HG02610 (cell line): Measurements from ENCODE around the gene SLC23A3.

Experiments used
- ATAC-seq: cut with Tn5 transposase; IDR thresholded peaks from one replicate; pipeline ENCODE4 v1.9.1; 2021; ENCODE audit warnings: mild to moderate bottlenecking, moderate library complexity; ENCODE audit not compliant: unreplicated experiment

Gene SLC23A3

GRCh38 chr2:219155054-219155644 is 14.7 kb downstream of the SLC23A3 start:
- no peak for ATAC-seq

- no peak for ATAC-seq
Observed at GRCh38 chr2:219149667-219150066, 20.2 kb downstream of the SLC23A3 start.

GRCh38 chr2:219142329-219142728 is 27.5 kb downstream of the SLC23A3 start:
- no peak for ATAC-seq

DNA sequence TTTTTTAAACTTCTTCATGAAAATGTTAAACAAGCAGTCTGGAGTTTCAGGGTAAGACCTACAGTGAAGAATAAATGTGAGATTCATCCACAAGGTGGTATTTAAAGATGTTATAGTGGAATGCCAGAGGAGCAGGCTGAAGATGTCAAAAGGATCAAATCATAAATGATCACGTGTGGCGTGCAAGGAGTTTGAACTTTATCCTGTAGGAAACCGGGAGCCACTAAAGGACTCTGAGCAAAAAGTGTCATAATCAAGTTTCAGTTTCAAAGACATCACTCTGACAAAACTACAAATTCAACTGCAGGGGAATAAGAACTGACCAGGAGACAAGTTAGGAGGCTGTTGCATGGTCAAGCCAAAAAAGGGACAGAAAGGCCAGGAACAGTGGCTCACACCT is 29.1 kb downstream of the SLC23A3 start:
- no peak for ATAC-seq

DNA sequence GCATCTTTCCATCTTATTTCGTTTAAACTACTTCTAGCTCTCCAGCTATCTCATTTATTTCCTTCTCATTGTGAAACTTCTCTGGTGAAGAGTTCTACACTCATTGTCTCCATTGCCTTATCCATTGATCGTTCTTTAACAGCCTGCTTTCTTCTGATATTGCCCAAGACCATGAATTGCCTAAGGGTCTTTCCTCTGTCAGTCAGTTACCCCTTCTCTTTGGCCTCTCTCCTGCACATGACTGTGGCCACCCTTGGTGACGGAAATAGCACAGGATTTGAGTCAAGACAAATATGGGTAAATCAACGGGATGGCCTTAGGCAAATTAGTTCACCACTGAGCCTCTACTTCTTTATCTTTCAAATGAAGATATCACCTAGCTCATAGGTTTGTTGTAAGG is 35.9 kb downstream of the SLC23A3 start:
- ATAC-seq = no peak

DNA sequence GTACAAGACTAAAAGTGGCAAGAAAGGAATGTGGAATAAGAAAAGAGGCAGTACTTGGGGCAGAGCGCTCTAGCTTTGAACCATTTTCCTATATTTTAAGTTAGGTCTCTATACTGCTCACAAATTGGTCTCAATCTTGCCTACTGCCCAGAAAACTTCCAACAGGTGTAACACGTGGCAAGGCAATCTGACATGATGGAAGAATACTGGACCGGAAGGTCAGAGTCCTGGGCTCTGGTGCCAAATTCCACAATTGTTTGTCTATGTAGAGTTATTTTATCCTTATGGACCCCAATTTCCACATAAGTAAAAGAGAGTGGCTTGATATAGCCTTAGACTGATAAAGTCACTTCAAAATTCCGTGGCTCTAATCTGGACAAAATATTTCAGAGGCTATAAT is 38.1 kb downstream of the SLC23A3 start:
- no peak for ATAC-seq

- ATAC-seq = no peak
Observed at GRCh38 chr2:219131327-219131726, 38.5 kb downstream of the SLC23A3 start.

DNA sequence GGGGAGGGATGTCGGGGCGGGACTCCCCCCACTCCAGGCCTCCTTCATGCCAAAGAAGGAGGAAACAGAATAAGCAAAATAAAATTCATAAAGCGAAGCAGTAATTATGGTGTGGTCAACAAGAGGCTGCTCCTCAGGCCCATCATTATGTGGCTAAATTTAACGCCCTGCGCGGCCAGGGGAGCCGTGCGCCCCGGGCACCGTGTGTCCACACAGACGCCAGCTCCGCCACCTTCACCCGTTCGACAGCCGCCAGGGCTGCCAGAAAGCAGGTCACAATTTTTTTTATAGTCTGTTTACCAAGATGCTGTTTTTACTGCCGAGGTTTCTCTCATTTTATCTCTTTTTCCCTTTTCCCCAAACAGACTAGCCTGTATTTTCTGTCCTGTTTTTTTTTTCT is 40.2 kb downstream of the SLC23A3 start:
- ATAC-seq = no peak

DNA sequence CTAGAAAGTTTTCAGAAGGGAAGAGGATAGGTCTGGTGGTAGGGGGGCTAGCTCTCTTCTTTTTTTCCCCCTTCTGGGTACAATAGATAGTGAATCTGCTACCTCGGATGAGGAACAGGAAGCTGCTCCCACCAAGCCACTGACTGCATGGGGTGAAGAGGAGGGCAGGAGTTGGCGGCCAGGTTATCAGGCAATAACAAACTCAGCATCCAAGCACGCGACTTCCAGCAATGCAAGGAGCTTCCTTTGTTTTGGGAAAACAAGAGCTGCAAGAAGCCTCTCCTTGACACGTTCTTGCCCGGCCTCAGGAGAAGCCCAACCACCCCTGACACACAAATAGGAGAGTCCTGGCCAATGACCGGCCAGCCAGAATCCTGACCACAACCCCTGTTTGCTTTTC is 41.4 kb downstream of the SLC23A3 start:
- ATAC-seq = no peak

DNA sequence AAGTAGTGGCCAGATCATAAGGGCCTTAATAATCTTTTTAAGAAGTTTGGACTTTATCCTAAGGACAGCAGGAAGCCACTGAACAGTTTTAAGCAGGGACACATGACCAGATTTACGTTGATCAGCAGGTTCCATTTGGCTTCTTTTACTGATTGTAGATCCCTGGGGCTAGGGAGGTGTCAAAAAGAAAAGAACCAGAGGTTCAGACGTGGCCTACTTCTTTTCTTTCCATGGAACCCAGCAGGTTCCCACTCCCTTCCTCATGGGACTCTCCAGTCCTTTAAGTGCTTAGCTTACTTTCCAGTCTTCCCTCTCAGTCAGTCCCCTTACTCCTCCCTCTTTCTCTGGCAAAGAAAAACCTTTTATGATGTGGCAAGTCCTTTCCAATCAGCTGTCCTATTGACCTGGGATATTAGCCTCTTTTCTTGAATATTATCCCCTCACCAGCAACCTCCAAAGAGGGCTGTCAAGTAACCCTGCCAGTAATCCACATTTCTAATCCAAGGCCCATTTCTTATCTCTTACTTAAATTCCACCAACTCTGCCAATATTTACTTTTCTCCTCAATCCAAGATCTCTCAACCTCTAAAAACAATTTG is 42.7 kb downstream of the SLC23A3 start:
- ATAC-seq = no peak

GRCh38 chr2:219126555-219126954 is 43.3 kb downstream of the SLC23A3 start:
- no peak for ATAC-seq

- no peak for ATAC-seq
Observed at GRCh38 chr2:219125886-219126270, 44.0 kb downstream of the SLC23A3 start.

DNA sequence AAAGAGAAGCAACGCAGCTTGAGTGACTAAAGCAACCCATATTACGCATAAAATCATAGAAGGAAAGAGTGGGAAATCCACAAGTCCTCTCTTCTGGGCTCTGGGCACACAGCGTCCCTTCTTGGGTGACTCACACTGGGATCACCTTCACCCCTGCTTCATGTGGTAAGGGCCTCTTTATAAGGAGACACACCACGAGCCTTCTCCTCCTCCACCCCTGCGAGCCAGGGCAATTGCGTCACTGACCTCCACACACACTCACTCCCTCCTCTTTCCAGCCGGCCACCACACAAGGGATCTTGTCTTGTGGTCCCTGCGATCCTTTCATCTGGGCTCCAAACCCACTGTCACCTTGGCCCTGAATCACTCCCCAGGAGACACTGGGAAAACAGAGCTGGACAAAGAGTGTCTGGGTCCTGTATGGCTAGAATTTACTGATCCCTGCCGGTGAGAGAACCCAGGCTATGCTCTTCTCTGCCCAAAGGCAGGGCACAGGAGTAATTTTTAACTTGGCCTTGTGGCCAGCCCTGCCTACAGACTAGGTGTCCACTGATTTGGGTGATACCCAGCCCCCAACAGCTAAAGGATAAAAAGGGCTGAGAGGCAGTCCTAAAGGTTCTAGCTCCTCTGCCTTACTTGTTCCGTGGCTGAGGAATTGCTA is 44.5 kb downstream of the SLC23A3 start:
- no peak for ATAC-seq

DNA sequence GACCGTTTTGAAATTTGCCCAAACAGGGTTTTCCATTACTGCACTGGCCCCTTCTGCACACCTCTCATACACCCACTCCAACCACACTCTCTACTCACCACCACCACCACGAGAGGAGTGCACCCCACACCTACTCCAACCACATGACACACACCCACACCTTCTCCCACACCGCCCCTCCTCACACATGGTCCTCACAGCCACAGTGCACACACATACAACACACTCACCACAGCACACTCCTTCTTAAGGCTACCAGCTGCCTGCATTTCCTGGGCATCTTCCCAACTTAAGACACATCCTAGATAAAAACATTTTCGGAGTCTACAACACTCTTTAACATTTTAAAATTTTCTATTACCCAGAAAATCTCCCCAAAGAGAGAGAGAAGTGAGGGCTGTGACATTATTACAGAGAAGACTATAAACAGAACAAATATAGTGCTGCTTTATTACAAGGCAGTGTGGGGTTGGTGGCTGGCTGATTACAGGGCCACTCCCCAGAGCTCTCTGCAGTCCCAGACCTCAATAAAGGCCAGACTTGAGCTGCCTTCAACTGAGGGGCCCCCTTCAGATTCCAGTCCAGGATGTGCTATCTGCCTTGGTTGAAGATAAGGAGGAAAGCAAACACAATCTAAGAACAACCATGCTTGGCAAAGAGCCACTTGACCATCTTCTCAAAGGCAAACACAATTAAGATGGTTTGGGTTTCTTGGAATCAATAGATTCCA is 45.3 kb downstream of the SLC23A3 start:
- ATAC-seq = no peak

GRCh38 chr2:219123356-219124135 is 46.3 kb downstream of the SLC23A3 start:
- ATAC-seq = no peak

DNA sequence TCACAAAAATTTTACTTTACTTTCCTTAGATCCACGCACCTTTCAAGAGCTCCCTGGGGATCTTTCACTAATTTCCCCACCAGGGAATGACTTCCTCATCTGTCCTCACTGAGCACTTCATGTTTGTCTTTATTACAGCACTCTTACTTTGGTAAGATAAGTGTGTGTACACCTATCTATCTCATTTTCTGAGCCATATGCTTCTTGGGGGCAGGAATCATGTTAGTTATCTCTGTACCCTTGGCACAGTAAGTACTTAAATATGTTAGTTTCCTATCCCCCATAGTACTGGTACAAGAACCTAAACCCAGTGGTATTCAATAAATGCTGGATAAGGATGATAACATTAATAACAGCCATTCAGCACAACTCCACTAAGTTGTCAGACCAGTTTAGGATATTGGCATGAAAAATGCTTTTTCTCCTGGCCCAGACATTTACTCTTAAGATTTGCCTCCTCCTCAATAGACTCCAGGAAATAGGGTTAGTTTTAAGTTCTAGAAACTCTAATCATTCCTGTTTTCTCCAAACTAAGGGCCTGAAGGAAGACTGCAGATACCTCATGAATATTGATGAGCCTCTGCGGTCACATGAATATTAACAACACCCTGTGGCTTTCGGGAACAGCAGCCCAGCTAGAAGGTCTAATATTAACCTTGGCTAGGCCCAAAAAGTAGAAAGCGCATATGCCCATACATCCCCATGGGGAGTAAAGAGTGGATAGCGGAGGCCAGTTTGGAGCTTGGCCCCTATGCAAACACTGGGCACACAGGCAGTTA is 47.4 kb downstream of the SLC23A3 start:
- no peak for ATAC-seq

GRCh38 chr2:219120082-219120481 is 49.7 kb downstream of the SLC23A3 start:
- ATAC-seq = no peak

- no peak for ATAC-seq
Observed at GRCh38 chr2:219119422-219120043, 50.3 kb downstream of the SLC23A3 start.

- no peak for ATAC-seq
Observed at GRCh38 chr2:219118504-219118903, 51.3 kb downstream of the SLC23A3 start.
